ENCODE measurements around the gene TMEM132D.

TMEM132D gene

GRCh38 chr12:129184127-129184928 is 719.5 kb downstream of the TMEM132D start:
- DNase-seq (ENCODE audit: low spot score): no peak

- DNase-seq (ENCODE audit: low spot score): no peak
Observed at GRCh38 chr12:129179941-129180553, 723.8 kb downstream of the TMEM132D start.

- DNase-seq (ENCODE audit: low spot score): no peak
Observed at GRCh38 chr12:129169928-129170327, 733.9 kb downstream of the TMEM132D start.

- no peak for DNase-seq (ENCODE audit: low spot score)
Observed at GRCh38 chr12:129163861-129164260, 740.0 kb downstream of the TMEM132D start.

- no peak for DNase-seq (ENCODE audit: low spot score)
Observed at GRCh38 chr12:129163461-129163860, 740.4 kb downstream of the TMEM132D start.

GRCh38 chr12:129162805-129163204 is 741.0 kb downstream of the TMEM132D start:
- no peak for DNase-seq (ENCODE audit: low spot score)

GRCh38 chr12:129161511-129161910 is 742.3 kb downstream of the TMEM132D start:
- DNase-seq (ENCODE audit: low spot score): no peak

GRCh38 chr12:129160282-129160681 is 743.5 kb downstream of the TMEM132D start:
- no peak for DNase-seq (ENCODE audit: low spot score)

- DNase-seq (ENCODE audit: low spot score): no peak
Observed at GRCh38 chr12:129152351-129153104, 751.3 kb downstream of the TMEM132D start.

GRCh38 chr12:129150721-129151120 is 753.1 kb downstream of the TMEM132D start:
- no peak for DNase-seq (ENCODE audit: low spot score)

- DNase-seq (ENCODE audit: low spot score): no peak
Observed at GRCh38 chr12:129145381-129145780, 758.4 kb downstream of the TMEM132D start.

GRCh38 chr12:129138776-129139175 is 765.0 kb downstream of the TMEM132D start:
- no peak for DNase-seq (ENCODE audit: low spot score)

- no peak for DNase-seq (ENCODE audit: low spot score)
Observed at GRCh38 chr12:129136694-129137325, 767.0 kb downstream of the TMEM132D start.

GRCh38 chr12:129127771-129128170 is 776.1 kb downstream of the TMEM132D start:
- DNase-seq (ENCODE audit: low spot score): no peak

GRCh38 chr12:129127211-129127610 is 776.6 kb downstream of the TMEM132D start:
- DNase-seq (ENCODE audit: low spot score): no peak

- DNase-seq (ENCODE audit: low spot score): no peak
Observed at GRCh38 chr12:129119537-129119936, 784.3 kb downstream of the TMEM132D start.

GRCh38 chr12:129115558-129115957 is 788.3 kb downstream of the TMEM132D start:
- no peak for DNase-seq (ENCODE audit: low spot score)

GRCh38 chr12:129110575-129110974 is 793.2 kb downstream of the TMEM132D start:
- DNase-seq (ENCODE audit: low spot score): no peak

GRCh38 chr12:129109174-129110001 is 794.4 kb downstream of the TMEM132D start:
- DNase-seq (ENCODE audit: low spot score): no peak

- no peak for DNase-seq (ENCODE audit: low spot score)
Observed at GRCh38 chr12:129106772-129107171, 797.1 kb downstream of the TMEM132D start.

- DNase-seq (ENCODE audit: low spot score): no peak
Observed at GRCh38 chr12:129103231-129103630, 800.6 kb downstream of the TMEM132D start.
